Panc1 (cell line): ENCODE results near the gene MTR.

Experiments
- CTCF ChIP-seq: fragments of 450-650 bp; IDR thresholded peaks from 2 replicates; pipeline ENCODE4 v1.5.1; 2017; ENCODE audit warnings: mild to moderate bottlenecking
- POLR2AphosphoS5 ChIP-seq: IDR thresholded peaks from 2 replicates; pipeline ENCODE4 v1.6.1; 2012; ENCODE audit warnings: mild to moderate bottlenecking, low read depth, low read length, moderate library complexity

- TF ChIP-seq POLR2AphosphoS5: no peak
- no peak for TF ChIP-seq CTCF
Measured at GRCh38 chr1:236914375-236914774, 119.3 kb downstream of the MTR start.
